Activated CD8-positive, alpha-beta T cell treated with anti-CD3 and anti-CD28 coated beads for 36 hours (primary cell): ENCODE results near the gene MOV10L1. TPM values are rescaled to one million over a fixed set of nuclear protein-coding genes. Genes with fewer than 3 reads are reported as not detected.

Experiments
- ATAC-seq: fragments of 200-7000 bp; cut with Tn5 transposase; one replicate; pipeline ENCODE4 v1.10.0; 2021; ENCODE audit warnings: mild to moderate bottlenecking, moderate library complexity
- CTCF ChIA-PET: fragments of 350-600 bp; sonication (Branson Sonifier 250); formaldehyde crosslinking; loops from one replicate; lab custom pipeline; 2021; ENCODE audit warnings: antibody characterized with exemption; lab: Charles Lee
- POLR2A ChIA-PET: fragments of 350-600 bp; sonication (Branson Sonifier 250); formaldehyde crosslinking; loops from one replicate; lab custom pipeline; 2021; ENCODE audit warnings: antibody characterized with exemption; lab: Charles Lee
- DNase-seq: peaks from one replicate; pipeline ENCODE4 v3.0.0-alpha.2; 2020
- H3K27ac Mint-ChIP-seq: one replicate; pipeline ENCODE4 v1.8.0; 2021; ENCODE audit warnings: mild to moderate bottlenecking, mixed read lengths
- H3K27me3 Mint-ChIP-seq: one replicate; pipeline ENCODE4 v1.8.0; 2021; ENCODE audit warnings: mixed read lengths
- H3K36me3 Mint-ChIP-seq: one replicate; pipeline ENCODE4 v1.8.0; 2021; ENCODE audit warnings: low read depth, mixed read lengths
- H3K4me1 Mint-ChIP-seq: one replicate; pipeline ENCODE4 v1.8.0; 2021; ENCODE audit warnings: low read depth, mixed read lengths
- H3K4me3 Mint-ChIP-seq: one replicate; pipeline ENCODE4 v1.8.0; 2021; ENCODE audit warnings: mild to moderate bottlenecking, moderate library complexity, mixed read lengths
- H3K9me3 Mint-ChIP-seq: one replicate; pipeline ENCODE4 v1.8.0; 2021; ENCODE audit warnings: mixed read lengths
- CTCF ChIP-seq: fragments of 200-600 bp; IDR thresholded peaks from one replicate; pipeline ENCODE4 v1.8.0; 2022; ENCODE audit warnings: antibody characterized with exemption, mild to moderate bottlenecking
- intact Hi-C: fragments of 100-400 bp; cut with micrococcal nuclease; formaldehyde crosslinking; loops from one replicate; pipeline ENCODE4 v1.10.0; 2022
- total RNA-seq, 2 experiments: library from RNA; stranded (reverse); gene quantifications; one replicate each; pipeline ENCODE4 v1.2.3, GENCODE V29; 2021

Gene MOV10L1
- total RNA-seq, 2 experiments from 2014 or later: 0.34 TPM; not detected in 1

GRCh38 chr22:50183141-50183971 lies 93.5 kb downstream of the MOV10L1 start:
- Mint-ChIP-seq H3K36me3 (peaks cover 3% of the 10 kb centered on the region), H3K27me3 (peaks cover 1% of the 10 kb centered on the region), H3K4me3 (no peak overlapping the region), H3K9me3 (no peaks in the 10 kb centered on the region), H3K27ac (no peak overlapping the region), H3K4me1 (peaks cover 14% of the 10 kb centered on the region)
- ChIA-PET POLR2A (interaction anchor here (1.2 kb wide), 1 partner anchor 10 kb away, joined by 4 read pairs; no protein-coding TSS in a partner anchor), CTCF (interaction anchor here (1.1 kb wide), 1 partner anchor 8 kb away, joined by 3 read pairs; no protein-coding TSS in a partner anchor)
- intact Hi-C loops: no loop called here
- ATAC-seq: no peak
- no peak for DNase-seq
- no peak for TF ChIP-seq CTCF

DNA sequence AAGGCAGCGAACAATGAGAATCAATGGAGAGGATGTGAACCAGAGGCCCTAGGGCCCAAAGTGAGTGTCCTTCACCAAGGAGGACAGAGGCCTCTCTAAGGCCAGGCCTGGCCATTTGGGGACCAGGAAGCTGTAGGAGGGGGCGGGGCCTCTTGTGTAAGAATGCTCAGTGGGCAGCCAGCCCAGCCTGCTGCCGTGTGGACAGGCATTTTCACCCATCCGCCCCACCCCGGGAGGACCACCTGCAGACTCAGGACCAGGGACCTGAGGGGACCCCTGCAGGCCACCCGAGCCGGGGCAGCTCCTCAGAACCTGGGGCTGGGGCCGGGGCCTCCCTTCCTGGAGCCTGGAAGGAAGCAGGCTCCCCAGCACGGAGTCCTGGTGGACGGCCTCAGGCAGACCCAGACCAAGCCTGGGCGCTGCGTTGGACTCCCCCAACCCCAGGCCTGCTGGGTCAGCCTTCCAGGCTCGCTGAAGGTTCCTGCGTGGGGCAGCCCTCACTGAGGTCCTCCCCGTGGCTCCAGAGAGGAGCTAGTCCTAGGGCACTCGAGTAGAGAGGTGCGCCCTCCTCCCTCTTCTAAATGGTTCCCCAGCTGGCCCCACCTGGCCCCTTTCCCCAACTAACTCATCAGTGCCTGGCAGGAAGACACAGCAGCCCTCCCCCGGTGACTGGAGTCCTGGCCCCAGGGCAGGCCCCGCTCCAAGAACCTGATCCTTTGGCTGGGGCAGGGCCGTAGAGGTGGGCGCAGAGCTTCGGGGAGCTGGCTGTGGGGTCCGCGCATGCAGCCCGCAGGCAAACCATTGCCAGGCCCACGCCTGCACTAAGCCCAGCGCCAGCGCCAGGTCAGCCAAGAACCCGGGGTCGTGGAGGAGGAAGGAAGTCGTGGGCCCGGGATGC lies 94.4 kb downstream of the MOV10L1 start:
- ChIA-PET CTCF (interaction anchor here (1.2 kb wide), 1 partner anchor 35 kb away, joined by 3 read pairs; no protein-coding TSS in a partner anchor), POLR2A (no interaction called here)
- H3K4me1 Mint-ChIP-seq: peaks cover 23% of the 10 kb centered on the region
- DNase-seq: no peak
- ATAC-seq: no peak
- H3K27me3 Mint-ChIP-seq: peaks cover 1% of the 10 kb centered on the region
- intact Hi-C loops: no loop called here
- peak overlapping the region; percentile 65 for H3K4me3 Mint-ChIP-seq
- TF ChIP-seq CTCF: no peak
- H3K36me3 Mint-ChIP-seq: peaks cover 5% of the 10 kb centered on the region
- no peak overlapping the region for H3K27ac Mint-ChIP-seq
- H3K9me3 Mint-ChIP-seq: no peaks in the 10 kb centered on the region

- no peak for TF ChIP-seq CTCF
- H3K4me3 Mint-ChIP-seq: peak overlapping the region; percentile 76
- H3K27me3 Mint-ChIP-seq: peaks cover 1% of the 10 kb centered on the region
- no peak overlapping the region for H3K27ac Mint-ChIP-seq
- H3K36me3 Mint-ChIP-seq: peaks cover 5% of the 10 kb centered on the region
- H3K4me1 Mint-ChIP-seq: peaks cover 27% of the 10 kb centered on the region
- ATAC-seq (no peak), DNase-seq (no peak)
- CTCF ChIA-PET: interaction anchor here (1.2 kb wide), 1 partner anchor 36 kb away, joined by 3 read pairs; no protein-coding TSS in a partner anchor
- no peaks in the 10 kb centered on the region for H3K9me3 Mint-ChIP-seq
- POLR2A ChIA-PET: no interaction called here
- intact Hi-C loops: no loop called here
Observed at GRCh38 chr22:50184902-50185374, 95.1 kb downstream of the MOV10L1 start.

GRCh38 chr22:50185375-50186087 lies 95.7 kb downstream of the MOV10L1 start, which contains the start of gene TRABD:
TRABD (plus strand) TSS chr22:50185913; CDS start chr22:50193061, 7,148 bp downstream.
- H3K27ac Mint-ChIP-seq: peak within 1 kb of the TSS; percentile 88
- no peak for TF ChIP-seq CTCF

More at GRCh38 chr22:50185375-50186087, 95.7 kb downstream of the MOV10L1 start, which contains the start of gene TRABD:
- intact Hi-C loops: no loop called here
- DNase-seq: peak; percentile 91
- POLR2A ChIA-PET: interaction anchor here (1.9 kb wide), 1 partner anchor 14 kb away, joined by 4 read pairs; no protein-coding TSS in a partner anchor
- Mint-ChIP-seq H3K9me3 (no peaks in the 10 kb centered on the region), H3K4me3 (peak within 1 kb of the TSS; percentile 91), H3K27me3 (peaks cover 1% of the 10 kb centered on the region), H3K36me3 (peaks cover 5% of the 10 kb centered on the region), H3K4me1 (peaks cover 28% of the 10 kb centered on the region)
- ATAC-seq: peak; percentile 79
- CTCF ChIA-PET: no interaction called here
